Cardiac fibroblast (primary cell): Measurements from ENCODE around the gene SUN2.

ENCODE experiments used
- DNase-seq, 2 donors: peaks; one replicate each; pipeline versions ENCODE4 v3.0.0 to v3.0.0-alpha.2; 2010; ENCODE audit warnings: low read depth in 2 of 2
- H3K4me3 ChIP-seq, 2 donors: replicated peaks in 1 of 2; 1 replicate in 1 of 2; 2 replicates in 1 of 2; pipeline ENCODE4 v1.5.1; 2011; ENCODE audit warnings: low read depth in 2 of 2, low read length in 2 of 2, mild to moderate bottlenecking in 2 of 2, moderate library complexity in 1 of 2
- CTCF ChIP-seq: IDR thresholded peaks from one replicate; pipeline ENCODE4 v1.5.1; 2011; ENCODE audit warnings: low read depth, mild to moderate bottlenecking, low read length, inconsistent platforms

Gene SUN2

GRCh38 chr22:38793721-38794466, 38.1 kb upstream of the SUN2 start, which contains the start of gene DNAL4:
Gene DNAL4 (minus strand): TSS chr22:38794143. CDS start chr22:38782731, 11,412 bp downstream.
- peak; percentile 99 for DNase-seq
- H3K4me3 ChIP-seq, result peak within 1 kb of the TSS; percentile 80 to 88
- TF ChIP-seq CTCF, result no peak

- peak in 1 of 2 donors; percentile 6 for DNase-seq
- peak overlapping the region; percentile 80 to 88 for H3K4me3 ChIP-seq
- TF ChIP-seq CTCF, result no peak
Observed at GRCh38 chr22:38793317-38793716, 37.5 kb upstream of the SUN2 start.

- no peak for DNase-seq
- peak overlapping the region in 1 of 2 donors; percentile 88 for H3K4me3 ChIP-seq
- no peak for TF ChIP-seq CTCF
Observed at GRCh38 chr22:38792833-38793232, 37.0 kb upstream of the SUN2 start.

- TF ChIP-seq CTCF, result no peak
- H3K4me3 ChIP-seq, result no peak overlapping the region
- no peak for DNase-seq
Observed at GRCh38 chr22:38789606-38790005, 33.8 kb upstream of the SUN2 start.

- no peak for TF ChIP-seq CTCF
- DNase-seq, result no peak
- H3K4me3 ChIP-seq, result no peak overlapping the region
Observed at GRCh38 chr22:38788846-38789245, 33.0 kb upstream of the SUN2 start.

GRCh38 chr22:38788021-38788816, 32.4 kb upstream of the SUN2 start:
- no peak overlapping the region for H3K4me3 ChIP-seq
- peak; percentile 95 for DNase-seq
- TF ChIP-seq CTCF, result no peak
